H1 (cell line): Measurements from ENCODE around the gene REPS2. TPM values are rescaled to one million over a fixed set of nuclear protein-coding genes. Genes with fewer than 3 reads are reported as not detected.

ENCODE experiments used
- CTCF ChIA-PET: fragments of 300-600 bp; sonication (Branson Sonifier 250); formaldehyde crosslinking; loops from one replicate; lab custom pipeline; 2021; ENCODE audit not compliant: partially characterized antibody; lab: Charles Lee
- POLR2A ChIA-PET: fragments of 300-600 bp; sonication (Branson Sonifier 250); formaldehyde crosslinking; loops from one replicate; lab custom pipeline; 2021; ENCODE audit warnings: inconsistent platforms; ENCODE audit not compliant: partially characterized antibody; lab: Charles Lee
- DNase-seq, 2 experiments: peaks; one replicate each; pipeline versions ENCODE4 v3.0.0 to v3.0.0-alpha.2; 2010 to 2022; ENCODE audit warnings: low spot score in 2 of 2, low read depth in 1 of 2, mixed read lengths in 1 of 2
- FAIRE-seq: peaks from 2 replicates; lab custom pipeline; 2011; peaks lifted over from hg19 to GRCh38; lab: Jason Lieb, UNC
- H2AFZ ChIP-seq: 2 replicates; pipeline ENCODE4 v1.8.1; 2012; ENCODE audit warnings: low read length, inconsistent platforms
- H2AK5ac ChIP-seq: 2 replicates; pipeline ENCODE4 v1.6.1; 2013; ENCODE audit warnings: low read depth, low read length
- H2BK120ac ChIP-seq: replicated peaks from 2 replicates; pipeline ENCODE3; 2013; ENCODE audit warnings: low read depth, low read length, inconsistent platforms
- H2BK12ac ChIP-seq: 2 replicates; pipeline ENCODE4 v1.6.1; 2013; ENCODE audit warnings: low read depth, low read length
- H2BK15ac ChIP-seq: 2 replicates; pipeline ENCODE4 v1.6.1; 2013; ENCODE audit warnings: low read length
- H2BK20ac ChIP-seq: 2 replicates; pipeline ENCODE4 v1.6.1; 2013; ENCODE audit warnings: low read length
- H2BK5ac ChIP-seq: 2 replicates; pipeline ENCODE4 v1.6.1; 2013; ENCODE audit warnings: low read depth, low read length
- H3K14ac ChIP-seq: 2 replicates; pipeline ENCODE4 v1.6.1; 2013; ENCODE audit warnings: inconsistent platforms; ENCODE audit not compliant: insufficient read length
- H3K18ac ChIP-seq: 2 replicates; pipeline ENCODE4 v1.6.1; 2013; ENCODE audit warnings: low read length; ENCODE audit errors: extremely low read depth
- H3K23ac ChIP-seq: 2 replicates; pipeline ENCODE4 v1.6.1; 2013; ENCODE audit warnings: inconsistent platforms; ENCODE audit not compliant: insufficient read length
- H3K23me2 ChIP-seq: 2 replicates; pipeline ENCODE4 v1.6.1; 2013; ENCODE audit warnings: low read depth, low read length
- H3K27ac ChIP-seq: 2 replicates; pipeline ENCODE4 v1.6.1; 2011; ENCODE audit warnings: low read depth, low read length, inconsistent platforms
- H3K27me3 ChIP-seq, 4 experiments: replicated peaks in 1 of 4; 1 replicate in 1 of 4; 2 replicates in 3 of 4; pipeline versions ENCODE4 v1.6.1 to v1.8.1; 2011 to 2013; ENCODE audit warnings: low read length in 3 of 4, mild to moderate bottlenecking in 3 of 4, inconsistent platforms in 2 of 4, mixed read lengths in 2 of 4, moderate library complexity in 1 of 4; ENCODE audit not compliant: control insufficient read depth in 3 of 4, insufficient read depth in 3 of 4; ENCODE audit errors: extremely low read depth in 1 of 4
- H3K36me3 ChIP-seq, 4 experiments: 2 replicates each; pipeline versions ENCODE4 v1.6.1 to v1.8.1; 2011 to 2013; ENCODE audit warnings: mild to moderate bottlenecking in 4 of 4, low read length in 3 of 4, moderate library complexity in 2 of 4, control low read depth in 1 of 4, inconsistent platforms in 1 of 4; ENCODE audit not compliant: insufficient read depth in 4 of 4, control insufficient read depth in 2 of 4
- H3K4ac ChIP-seq: replicated peaks from 2 replicates; pipeline ENCODE3; 2013; ENCODE audit warnings: low read length, low read depth, mixed read lengths, inconsistent platforms; ENCODE audit not compliant: insufficient read length
- H3K4me1 ChIP-seq, 4 experiments: replicated peaks in 1 of 4; 1 replicate in 1 of 4; 2 replicates in 3 of 4; pipeline versions ENCODE4 v1.6.1 to v1.8.1; 2011 to 2013; ENCODE audit warnings: low read length in 3 of 4, inconsistent platforms in 2 of 4, mixed read lengths in 1 of 4; ENCODE audit not compliant: insufficient read depth in 4 of 4, control insufficient read depth in 3 of 4
- H3K4me2 ChIP-seq, 2 experiments: 2 replicates each; pipeline versions ENCODE4 v1.6.1 to v1.8.1; 2011 to 2013; ENCODE audit warnings: low read depth in 2 of 2, low read length in 2 of 2, control low read depth in 1 of 2, inconsistent platforms in 1 of 2, mild to moderate bottlenecking in 1 of 2; ENCODE audit not compliant: insufficient read depth in 1 of 2
- H3K4me3 ChIP-seq, 4 experiments: fragments of 200-600, 300-600 bp in 1 of 4; sonication (generic), shearing (Covaris generic), sonication (Bioruptor Twin) in 1 of 4; 2 replicates each; pipeline versions ENCODE4 v1.5.1 to v1.8.1; 2011 to 2016; ENCODE audit warnings: low read length in 4 of 4, low read depth in 3 of 4, control low read depth in 2 of 4, inconsistent platforms in 2 of 4, mild to moderate bottlenecking in 2 of 4, mixed read lengths in 1 of 4, moderate library complexity in 1 of 4; ENCODE audit not compliant: insufficient read depth in 2 of 4; ENCODE audit errors: extremely low read depth in 1 of 4
- H3K56ac ChIP-seq: replicated peaks from 2 replicates; pipeline ENCODE3; 2013; ENCODE audit warnings: low read depth, mild to moderate bottlenecking, mixed read lengths, low read length, inconsistent platforms; ENCODE audit not compliant: insufficient read length
- H3K79me1 ChIP-seq: 2 replicates; pipeline ENCODE4 v1.6.1; 2013; ENCODE audit warnings: low read depth, low read length, control low read depth
- H3K79me2 ChIP-seq, 2 experiments: 2 replicates each; pipeline versions ENCODE4 v1.6.1 to v1.8.1; 2012 to 2013; ENCODE audit warnings: low read length in 2 of 2, mild to moderate bottlenecking in 2 of 2, inconsistent platforms in 1 of 2; ENCODE audit not compliant: insufficient read depth in 2 of 2, control insufficient read depth in 1 of 2
- H3K9ac ChIP-seq, 4 experiments: replicated peaks in 1 of 4; 1 replicate in 1 of 4; 2 replicates in 3 of 4; pipeline versions ENCODE4 v1.6.1 to v1.8.1; 2011 to 2013; ENCODE audit warnings: low read depth in 3 of 4, low read length in 3 of 4, control low read depth in 2 of 4, mild to moderate bottlenecking in 2 of 4, moderate library complexity in 2 of 4, inconsistent platforms in 1 of 4; ENCODE audit errors: extremely low read depth in 1 of 4
- H3K9me3 ChIP-seq, 2 experiments: 2 replicates each; pipeline versions ENCODE4 v1.6.1 to v1.8.1; 2012 to 2013; ENCODE audit warnings: mild to moderate bottlenecking in 2 of 2, moderate library complexity in 2 of 2, control low read depth in 1 of 2, inconsistent platforms in 1 of 2, low read depth in 1 of 2, low read length in 1 of 2, mixed read lengths in 1 of 2; ENCODE audit not compliant: insufficient read depth in 2 of 2
- H4K20me1 ChIP-seq, 2 experiments: replicated peaks in 1 of 2; 2 replicates each; pipeline versions ENCODE3 to v1.8.1; 2011 to 2013; ENCODE audit warnings: inconsistent platforms in 2 of 2, low read length in 2 of 2, mild to moderate bottlenecking in 1 of 2; ENCODE audit not compliant: insufficient read depth in 2 of 2, control insufficient read depth in 1 of 2
- H4K5ac ChIP-seq: 2 replicates; pipeline ENCODE4 v1.6.1; 2013; ENCODE audit warnings: low read length, low read depth, mixed read lengths, inconsistent platforms; ENCODE audit not compliant: insufficient read length
- H4K8ac ChIP-seq: 2 replicates; pipeline ENCODE4 v1.8.0; 2013; ENCODE audit warnings: mild to moderate bottlenecking, moderate library complexity, low read length, inconsistent platforms; ENCODE audit not compliant: insufficient read depth; ENCODE audit errors: extremely low read depth
- H4K91ac ChIP-seq: replicated peaks from 2 replicates; pipeline ENCODE3; 2013; ENCODE audit warnings: low read length, mixed read lengths, inconsistent platforms; ENCODE audit not compliant: insufficient read length
- HDAC2 ChIP-seq, 2 experiments: fragments of 300-600 bp in 1 of 2; sonication (generic) in 1 of 2; IDR thresholded peaks; 2 replicates each; pipeline ENCODE4 v1.6.1; 2011 to 2012; ENCODE audit warnings: low read depth in 2 of 2, low read length in 2 of 2, mild to moderate bottlenecking in 2 of 2, moderate library complexity in 2 of 2, borderline replicate concordance in 1 of 2, inconsistent platforms in 1 of 2
- HDAC6 ChIP-seq: IDR thresholded peaks from one replicate; pipeline ENCODE4 v1.7.1; 2012; ENCODE audit warnings: low read depth, mild to moderate bottlenecking, inconsistent platforms, low read length, moderate library complexity
- KDM4A ChIP-seq: IDR thresholded peaks from one replicate; pipeline ENCODE4 v1.7.1; 2012; ENCODE audit warnings: low read depth, mild to moderate bottlenecking, moderate library complexity, low read length, inconsistent platforms; ENCODE audit not compliant: severe bottlenecking
- RFX5 ChIP-seq: IDR thresholded peaks from 2 replicates; pipeline ENCODE4 v1.6.1; 2011; ENCODE audit warnings: low read depth, low read length, improper control_type of control experiment, borderline replicate concordance
- SIX5 ChIP-seq: IDR thresholded peaks from 2 replicates; pipeline ENCODE4 v1.6.1; 2011; ENCODE audit warnings: mild to moderate bottlenecking, low read depth, low read length
- SRF ChIP-seq: IDR thresholded peaks from 2 replicates; pipeline ENCODE4 v1.6.1; 2011; ENCODE audit warnings: mild to moderate bottlenecking, low read depth, low read length, moderate library complexity
- USF2 ChIP-seq: IDR thresholded peaks from 2 replicates; pipeline ENCODE4 v1.6.1; 2011; ENCODE audit warnings: low read length, improper control_type of control experiment
- WGBS, 2 experiments: shearing (Covaris generic) in 1 of 2; methylation state at CpG; one replicate each; pipeline versions ENCODE4 v1.1.6 to v1.1.7; 2013 to 2015; ENCODE audit warnings: low lambda C conversion rate in 2 of 2, mixed read lengths in 2 of 2, inconsistent platforms in 1 of 2, low coverage in 1 of 2, missing lambda C conversion rate in 1 of 2; ENCODE audit not compliant: insufficient replicate concordance in 2 of 2, insufficient coverage in 1 of 2, insufficient read length in 1 of 2; ENCODE audit errors: extremely low coverage in 1 of 2, missing lambda C conversion rate in 1 of 2; 5-methylcytosine and 5-hydroxymethylcytosine counted together
- polyA plus RNA-seq, 7 experiments: library from polyadenylated mRNA; depleted of rRNA in 3 of 7; stranded (reverse) in 5 of 7; unstranded in 2 of 7; fragments of >200 nt in 5 of 7; fragments of 200-250 nt in 2 of 7; gene quantifications; 1 replicate in 5 of 7; 2 replicates in 1 of 7; 4 replicates in 1 of 7; pipeline versions ENCODE4 v1.2.1 to v1.2.3, GENCODE V29; 2011 to 2013; ENCODE audit warnings: missing spikeins in 2 of 7, mixed read lengths in 2 of 7
- total RNA-seq: library from RNA; stranded (reverse); fragmentation: NEBNext Ultra II Directional; extraction: Animal tissue kit (Norgen Biotek cat#: 25700); gene quantifications from 2 replicates; pipeline ENCODE4 v1.2.1, GENCODE V29; 2021

REPS2 gene
- total and polyA plus RNA-seq, 2 of the 8 experiments (the other 6 are each of a cell fraction or from before 2014, with no cell fraction given): 0.79 to 4.3 TPM

GRCh38 chrX:16931855-16932575 is 14.4 kb upstream of the REPS2 start:
- Histone ChIP-seq H3K4me1 (peaks cover 0 to 4% (median 0%) of the 10 kb centered on the region in 4 experiments; a peak in 3 of 7 replicates), H3K23me2 (no peaks in the 10 kb centered on the region), H3K23ac (no peak overlapping the region), H3K9me3 (no peaks in the 10 kb centered on the region), H2BK15ac (no peak overlapping the region), H3K4ac (no peak overlapping the region), H2AFZ (no peak overlapping the region), H3K4me3 (no peak overlapping the region), H3K27me3 (no peaks in the 10 kb centered on the region), H3K79me2 (no peaks in the 10 kb centered on the region), H3K18ac (no peak overlapping the region), H3K14ac (no peak overlapping the region), H3K56ac (no peak overlapping the region), H2BK12ac (no peak overlapping the region), H2BK5ac (no peak overlapping the region), H2AK5ac (no peak overlapping the region), H3K9ac (no peak overlapping the region), H4K91ac (no peak overlapping the region), H3K4me2 (no peak overlapping the region), H4K20me1 (no peaks in the 10 kb centered on the region), H3K79me1 (no peaks in the 10 kb centered on the region), H3K36me3 (no peaks in the 10 kb centered on the region), H3K27ac (no peak overlapping the region), H2BK120ac (no peak overlapping the region), H2BK20ac (no peak overlapping the region), H4K5ac (no peak overlapping the region), H4K8ac (no peak overlapping the region)
- ChIA-PET POLR2A (interaction anchor here (1.0 kb wide), 1 partner anchor 10 kb away, joined by 3 read pairs; no protein-coding TSS in a partner anchor), CTCF (interaction anchor here (0.6 kb wide), 1 partner anchor 401 kb away, joined by 4 read pairs; no protein-coding TSS in a partner anchor)
- DNase-seq (no peak), FAIRE-seq (peak; percentile 48)
- TF ChIP-seq HDAC6: no peak
- TF ChIP-seq HDAC2 (IDR thresholded peaks at IDR 0.05; ENCODE audit: borderline replicate concordance in 1 of 2, low read depth in 2 of 2, low read length in 2 of 2): no peak
- no peak for TF ChIP-seq USF2
- no peak for TF ChIP-seq RFX5
- no peak for TF ChIP-seq KDM4A
- TF ChIP-seq SIX5: no peak
- TF ChIP-seq SRF: no peak
- 82% methylated on average over 3 of the region's 3 CpGs; no CpG with 5 or more reads in 1 of the 2 experiments for WGBS, 2 experiments
